Endothelial cell (in vitro differentiated cells): Measurements from ENCODE around the gene GDPD5. TPM values are rescaled to one million over a fixed set of nuclear protein-coding genes. Genes with fewer than 3 reads are reported as not detected.

Source experiments
- DNase-seq: peaks from one replicate; pipeline ENCODE4 v3.0.0; 2021; ENCODE audit warnings: low spot score
- H3K27ac Mint-ChIP-seq: one replicate; pipeline ENCODE4 v1.8.0; 2021; ENCODE audit warnings: mixed read lengths, inconsistent platforms; ENCODE audit not compliant: unreplicated experiment
- H3K27me3 Mint-ChIP-seq: one replicate; pipeline ENCODE4 v1.8.0; 2021; ENCODE audit warnings: mild to moderate bottlenecking, moderate library complexity, mixed read lengths, inconsistent platforms; ENCODE audit not compliant: unreplicated experiment
- H3K36me3 Mint-ChIP-seq: one replicate; pipeline ENCODE4 v1.8.0; 2021; ENCODE audit warnings: mild to moderate bottlenecking, low read depth, mixed read lengths, inconsistent platforms; ENCODE audit not compliant: unreplicated experiment
- H3K4me1 Mint-ChIP-seq: one replicate; pipeline ENCODE4 v1.8.0; 2021; ENCODE audit warnings: mild to moderate bottlenecking, mixed read lengths, inconsistent platforms; ENCODE audit not compliant: unreplicated experiment
- H3K4me3 Mint-ChIP-seq: one replicate; pipeline ENCODE4 v1.8.0; 2021; ENCODE audit warnings: mild to moderate bottlenecking, mixed read lengths, inconsistent platforms; ENCODE audit not compliant: unreplicated experiment
- H3K9me3 Mint-ChIP-seq: one replicate; pipeline ENCODE4 v1.8.0; 2021; ENCODE audit warnings: mixed read lengths, inconsistent platforms; ENCODE audit not compliant: unreplicated experiment
- CTCF ChIP-seq: fragments of 200-600 bp; sonication (generic); IDR thresholded peaks from one replicate; pipeline ENCODE4 v1.5.0; 2021; ENCODE audit warnings: antibody characterized with exemption; ENCODE audit not compliant: unreplicated experiment
- total RNA-seq: library from RNA; stranded (reverse); fragmentation: NEBNext Ultra II Directional; extraction: Animal tissue kit (Norgen Biotek cat#: 25700); gene quantifications from one replicate; pipeline ENCODE4 v1.2.1, GENCODE V29; 2021; ENCODE audit not compliant: unreplicated experiment

Gene GDPD5
- total RNA-seq, 1 donor from 2014 or later, result 674 TPM

- DNase-seq, result no peak
- H3K4me3 Mint-ChIP-seq, result peak overlapping the region; percentile 47
- H3K27ac Mint-ChIP-seq, result no peak overlapping the region
- H3K4me1 Mint-ChIP-seq, result peaks cover 27% of the 10 kb centered on the region
- TF ChIP-seq CTCF, result no peak
- H3K9me3 Mint-ChIP-seq, result no peaks in the 10 kb centered on the region
- H3K36me3 Mint-ChIP-seq, result peaks cover 68% of the 10 kb centered on the region
- peaks cover 35% of the 10 kb centered on the region for H3K27me3 Mint-ChIP-seq
These were observed 84.6 kb downstream of the GDPD5 start for GRCh38 chr11:75440960-75441803.

- Mint-ChIP-seq H3K4me1 (peaks cover 23% of the 10 kb centered on the region), H3K27me3 (peaks cover 36% of the 10 kb centered on the region), H3K9me3 (no peaks in the 10 kb centered on the region), H3K4me3 (peak overlapping the region; percentile 62), H3K27ac (no peak overlapping the region), H3K36me3 (peaks cover 67% of the 10 kb centered on the region)
- DNase-seq, result no peak
- no peak for TF ChIP-seq CTCF
These were observed 86.1 kb downstream of the GDPD5 start for GRCh38 chr11:75439495-75440120.

GRCh38 chr11:75439026-75439425, 86.7 kb downstream of the GDPD5 start:
- peak overlapping the region; percentile 80 for H3K27ac Mint-ChIP-seq

GRCh38 chr11:75437966-75438659, 87.6 kb downstream of the GDPD5 start:
- TF ChIP-seq CTCF, result no peak

More at GRCh38 chr11:75439026-75439425, 86.7 kb downstream of the GDPD5 start:
- TF ChIP-seq CTCF, result no peak
- Mint-ChIP-seq H3K4me1 (peaks cover 26% of the 10 kb centered on the region), H3K4me3 (peak overlapping the region; percentile 83), H3K9me3 (no peaks in the 10 kb centered on the region), H3K27me3 (peaks cover 41% of the 10 kb centered on the region), H3K36me3 (peaks cover 67% of the 10 kb centered on the region)
- DNase-seq, result no peak

More at GRCh38 chr11:75437966-75438659, 87.6 kb downstream of the GDPD5 start:
- no peak for DNase-seq
- H3K4me1 Mint-ChIP-seq, result peaks cover 33% of the 10 kb centered on the region
- peak overlapping the region; percentile 86 for H3K4me3 Mint-ChIP-seq
- peak overlapping the region; percentile 80 for H3K27ac Mint-ChIP-seq
- H3K9me3 Mint-ChIP-seq, result no peaks in the 10 kb centered on the region
- peaks cover 42% of the 10 kb centered on the region for H3K27me3 Mint-ChIP-seq
- H3K36me3 Mint-ChIP-seq, result peaks cover 68% of the 10 kb centered on the region
